MCF 10A (cell line): Measurements from ENCODE around the gene UBR4. TPM values are rescaled to one million over a fixed set of nuclear protein-coding genes. Genes with fewer than 3 reads are reported as not detected.

Experiments
- BruUV-seq: library from RNA; stranded (reverse); fragments of 400-500 nt; replicated peaks from 2 replicates; lab custom pipeline; 2021; lab: Mats Ljungman, UMichigan
- CTCF ChIA-PET: fragments of 300-600 bp; sonication (Branson Sonifier 250); formaldehyde crosslinking; extraction: SDS; loops from one replicate; lab custom pipeline; 2021; ENCODE audit warnings: antibody characterized with exemption, inconsistent platforms; lab: Yijun Ruan, JAX
- POLR2A ChIA-PET: fragments of 300-600, 350-650 bp; sonication (Branson Sonifier 250); formaldehyde crosslinking; extraction: SDS; loops from one replicate; lab custom pipeline; 2020; ENCODE audit warnings: antibody characterized with exemption, inconsistent platforms; lab: Yijun Ruan, JAX
- DNase-seq: peaks from one replicate; pipeline ENCODE4 v3.0.0-alpha.2; 2018; ENCODE audit not compliant: unreplicated experiment
- H3K27ac Mint-ChIP-seq: one replicate; pipeline ENCODE4 v1.8.0; 2022; ENCODE audit warnings: mild to moderate bottlenecking, low read depth, mixed read lengths; ENCODE audit not compliant: unreplicated experiment
- H3K27me3 Mint-ChIP-seq: one replicate; pipeline ENCODE4 v1.8.0; 2022; ENCODE audit warnings: mixed read lengths; ENCODE audit not compliant: insufficient read depth, unreplicated experiment
- H3K36me3 Mint-ChIP-seq: one replicate; pipeline ENCODE4 v1.8.0; 2022; ENCODE audit warnings: mild to moderate bottlenecking, moderate library complexity, mixed read lengths; ENCODE audit not compliant: insufficient read depth, unreplicated experiment
- H3K4me1 Mint-ChIP-seq: one replicate; pipeline ENCODE4 v1.8.0; 2022; ENCODE audit warnings: mixed read lengths; ENCODE audit not compliant: insufficient read depth, unreplicated experiment
- H3K4me3 Mint-ChIP-seq: one replicate; pipeline ENCODE4 v1.8.0; 2022; ENCODE audit warnings: mild to moderate bottlenecking, moderate library complexity, mixed read lengths; ENCODE audit not compliant: unreplicated experiment
- H3K9me3 Mint-ChIP-seq: one replicate; pipeline ENCODE4 v1.8.0; 2022; ENCODE audit warnings: mixed read lengths; ENCODE audit not compliant: unreplicated experiment
- CTCF ChIP-seq: fragments of 200-600 bp; IDR thresholded peaks from one replicate; pipeline ENCODE4 v1.8.0; 2022; ENCODE audit warnings: antibody characterized with exemption, mild to moderate bottlenecking; ENCODE audit not compliant: unreplicated experiment
- intact Hi-C: fragments of 100-400 bp; cut with micrococcal nuclease; formaldehyde crosslinking; loops from 2 replicates; pipeline ENCODE4 v1.14.1; 2022
- total RNA-seq: library from RNA; stranded (reverse); gene quantifications from 2 replicates; pipeline ENCODE4 v1.2.3, GENCODE V29; 2022

UBR4 gene
- total RNA-seq, 1 experiment from 2014 or later, result 154 TPM

DNA sequence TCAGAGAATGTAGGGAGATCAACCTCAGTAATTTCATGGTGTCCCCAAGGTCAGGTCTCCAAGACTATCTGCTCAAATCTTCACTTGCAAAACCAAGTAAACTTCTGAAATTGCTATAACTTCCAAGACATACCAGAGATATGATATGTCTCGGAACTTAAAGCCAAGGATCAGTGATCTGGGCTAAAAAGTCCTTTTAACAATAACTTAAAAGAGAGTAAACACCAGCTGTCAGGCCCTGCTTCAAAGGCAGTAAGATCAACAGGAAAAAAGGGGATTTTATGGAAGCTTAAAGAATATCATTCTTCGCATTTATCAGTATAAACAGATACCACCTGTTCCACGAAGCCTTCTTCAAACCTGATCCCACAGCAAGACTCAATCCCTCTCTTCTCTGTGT, 13.7 kb downstream of the UBR4 start:
- H3K27ac Mint-ChIP-seq, result no peak overlapping the region
- no peak for DNase-seq
- TF ChIP-seq CTCF, result no peak
- no peak overlapping the region for H3K4me3 Mint-ChIP-seq
- BruUV-seq, result TSS peak; percentile 5
- H3K36me3 Mint-ChIP-seq, result peaks cover 91% of the 10 kb centered on the region
- no peaks in the 10 kb centered on the region for H3K27me3 Mint-ChIP-seq
- no peaks in the 10 kb centered on the region for H3K9me3 Mint-ChIP-seq
- no peaks in the 10 kb centered on the region for H3K4me1 Mint-ChIP-seq
- intact Hi-C loops, result no loop called here
- ChIA-PET CTCF (no interaction called here), POLR2A (no interaction called here)

DNA sequence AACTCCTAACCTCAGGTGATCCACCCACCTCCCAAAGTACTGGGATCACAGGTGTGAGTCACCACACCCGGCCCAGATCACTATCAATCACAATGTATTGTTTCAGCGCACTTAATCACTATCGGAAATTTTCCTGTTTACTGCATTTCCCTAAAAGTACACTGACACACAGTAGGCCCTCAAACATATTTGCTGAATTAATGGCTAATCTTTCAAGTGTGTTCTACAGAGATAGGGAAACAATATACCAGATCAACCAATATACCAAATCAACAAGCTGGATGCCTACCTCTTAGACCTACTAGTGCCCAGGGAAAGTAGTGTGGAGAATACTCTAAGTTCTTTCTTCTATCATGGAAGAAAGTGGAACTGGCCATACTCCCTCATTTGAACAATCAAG, 17.1 kb downstream of the UBR4 start:
- Mint-ChIP-seq H3K9me3 (no peaks in the 10 kb centered on the region), H3K4me3 (no peak overlapping the region), H3K27me3 (no peaks in the 10 kb centered on the region), H3K4me1 (no peaks in the 10 kb centered on the region), H3K36me3 (peaks cover 84% of the 10 kb centered on the region), H3K27ac (no peak overlapping the region)
- intact Hi-C loops, result no loop called here
- no peak for TF ChIP-seq CTCF
- BruUV-seq, result no TSS peak
- DNase-seq, result no peak
- ChIA-PET CTCF (interaction anchor here (0.7 kb wide), 1 partner anchor 11 kb away, joined by 3 read pairs; no protein-coding TSS in a partner anchor), POLR2A (interaction anchor here (1.5 kb wide), 1 partner anchor 16 kb away, joined by 4 read pairs; no protein-coding TSS in a partner anchor)

- Mint-ChIP-seq H3K27me3 (no peaks in the 10 kb centered on the region), H3K4me1 (no peaks in the 10 kb centered on the region), H3K4me3 (no peak overlapping the region), H3K27ac (no peak overlapping the region), H3K36me3 (peaks cover 86% of the 10 kb centered on the region), H3K9me3 (no peaks in the 10 kb centered on the region)
- CTCF ChIA-PET, result interaction anchor here (0.9 to 1.0 kb wide), 2 partner anchors 9 to 13 kb away, joined by 4 read pairs; no protein-coding TSS in a partner anchor
- no peak for DNase-seq
- no TSS peak for BruUV-seq
- POLR2A ChIA-PET, result no interaction called here
- TF ChIP-seq CTCF, result no peak
- intact Hi-C loops, result no loop called here
Measured at GRCh38 chr1:19191811-19192210, 18.3 kb downstream of the UBR4 start.

DNA sequence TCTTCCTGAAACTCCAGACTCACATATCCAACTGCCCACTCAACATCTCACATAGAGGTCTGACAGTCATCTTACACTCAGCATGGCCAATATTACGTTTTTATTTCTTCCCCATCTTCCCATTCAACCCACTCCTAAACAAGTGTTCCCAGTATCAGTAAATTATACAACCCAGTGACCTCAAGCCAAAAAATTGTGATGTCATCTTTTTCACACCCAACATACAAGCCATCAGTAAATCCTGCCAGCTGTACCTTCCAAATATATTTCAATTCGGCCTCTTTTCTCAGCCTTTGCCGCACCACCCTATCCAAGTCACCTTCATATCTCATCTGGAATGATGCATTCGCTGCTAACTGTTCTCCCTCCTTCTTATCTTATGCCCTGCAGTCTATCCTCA, 19.6 kb downstream of the UBR4 start:
- H3K4me1 Mint-ChIP-seq, result no peaks in the 10 kb centered on the region
- H3K4me3 Mint-ChIP-seq, result no peak overlapping the region
- no peak for TF ChIP-seq CTCF
- CTCF ChIA-PET, result interaction anchor here (1.0 kb wide), 1 partner anchor 25 kb away, joined by 4 read pairs; no protein-coding TSS in a partner anchor
- H3K36me3 Mint-ChIP-seq, result peaks cover 87% of the 10 kb centered on the region
- intact Hi-C loops, result no loop called here
- no peaks in the 10 kb centered on the region for H3K9me3 Mint-ChIP-seq
- no peaks in the 10 kb centered on the region for H3K27me3 Mint-ChIP-seq
- POLR2A ChIA-PET, result no interaction called here
- no peak overlapping the region for H3K27ac Mint-ChIP-seq
- DNase-seq, result no peak
- BruUV-seq, result no TSS peak
